NT2/D1 (cell line): ENCODE data around the gene FOCAD.

Source experiments
- DNase-seq: peaks from one replicate; pipeline ENCODE4 v3.0.0-alpha.2; 2011; ENCODE audit warnings: low read depth, low spot score
- H3K27me3 ChIP-seq: 2 replicates; pipeline ENCODE4 v1.6.0; 2011; ENCODE audit warnings: mild to moderate bottlenecking; ENCODE audit not compliant: insufficient read length, insufficient read depth
- H3K36me3 ChIP-seq: 2 replicates; pipeline ENCODE4 v1.6.1; 2011; ENCODE audit warnings: mild to moderate bottlenecking, low read length, mixed read lengths; ENCODE audit not compliant: insufficient read depth, insufficient read length
- H3K4me1 ChIP-seq: 2 replicates; pipeline ENCODE4 v1.5.1; 2011; ENCODE audit not compliant: insufficient read depth, insufficient read length
- H3K4me3 ChIP-seq: 2 replicates; pipeline ENCODE4 v1.5.1; 2011; ENCODE audit warnings: low read depth; ENCODE audit not compliant: insufficient read length
- H3K9ac ChIP-seq: 2 replicates; pipeline ENCODE4 v1.6.0; 2011; ENCODE audit warnings: low read depth; ENCODE audit not compliant: insufficient read length
- H3K9me3 ChIP-seq: 2 replicates; pipeline ENCODE4 v1.5.1; 2011; ENCODE audit warnings: mild to moderate bottlenecking, low read length; ENCODE audit not compliant: insufficient read depth
- SUZ12 ChIP-seq: IDR thresholded peaks from 2 replicates; pipeline ENCODE4 v1.6.1; 2011; ENCODE audit not compliant: insufficient read length, insufficient read depth; ENCODE audit errors: extremely low read depth
- YY1 ChIP-seq: IDR thresholded peaks from 2 replicates; pipeline ENCODE4 v1.6.1; 2011; ENCODE audit not compliant: insufficient read length, insufficient read depth
- ZNF274 ChIP-seq: IDR thresholded peaks from 2 replicates; pipeline ENCODE4 v1.6.1; 2011; ENCODE audit warnings: mild to moderate bottlenecking, low read depth, low read length

FOCAD gene

DNA sequence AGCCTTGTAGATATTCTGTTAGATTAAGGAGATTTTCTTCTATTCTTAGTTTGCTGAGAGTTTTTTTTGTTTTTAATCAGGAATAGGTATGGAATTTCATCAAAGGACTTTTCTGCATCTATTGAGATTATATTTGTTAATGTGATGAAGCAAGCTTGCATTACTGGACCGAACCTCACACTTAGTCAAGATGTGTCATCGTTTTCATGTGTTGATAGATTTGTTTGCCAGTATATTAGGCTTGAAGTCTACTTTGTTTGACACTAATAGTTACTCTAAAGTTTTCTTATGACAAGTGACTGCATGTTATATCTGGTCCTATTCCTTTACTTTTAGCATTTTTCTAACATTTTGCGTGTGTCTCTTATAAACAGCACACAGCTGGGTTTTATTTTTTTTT is 359.8 kb downstream of the FOCAD start:
- TF ChIP-seq YY1 = no peak
- no peak for TF ChIP-seq SUZ12
- no peak for TF ChIP-seq ZNF274
- no peaks in the 10 kb centered on the region for H3K4me1 ChIP-seq
- H3K4me3 ChIP-seq = no peak overlapping the region
- H3K27me3 ChIP-seq = no peaks in the 10 kb centered on the region
- no peaks in the 10 kb centered on the region for H3K36me3 ChIP-seq
- DNase-seq = no peak
- H3K9ac ChIP-seq = no peak overlapping the region
- H3K9me3 ChIP-seq = no peaks in the 10 kb centered on the region
